ENCODE data around the gene EEIG2.

The EEIG2 gene

DNA sequence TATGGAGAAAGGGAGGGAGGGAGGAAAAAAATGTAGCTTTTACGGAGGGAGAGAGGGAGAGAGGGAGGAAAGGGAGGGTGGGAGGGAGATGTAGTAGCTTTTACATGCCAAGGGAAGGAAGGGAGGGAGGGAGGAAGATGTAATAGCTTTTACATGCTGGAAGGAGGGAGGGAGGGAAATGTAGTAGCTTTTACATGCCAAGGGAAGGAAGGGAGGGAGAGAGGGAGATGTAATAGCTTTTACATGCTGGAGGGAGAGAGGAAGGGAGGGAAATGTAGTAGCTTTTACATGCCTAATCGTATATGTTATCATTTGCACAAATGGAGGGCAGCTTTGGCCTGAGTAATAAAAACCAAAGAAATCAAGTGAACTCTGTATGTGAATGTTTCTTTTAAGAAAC lies 35.6 kb downstream of the EEIG2 start:
- DNase-seq (ENCODE audit: insufficient read length, low spot score) (no peak), FAIRE-seq (no peak)
- TF ChIP-seq CTCF (IDR thresholded peaks at IDR 0.05; ENCODE audit: insufficient read depth, missing control alignments): no peak

DNA sequence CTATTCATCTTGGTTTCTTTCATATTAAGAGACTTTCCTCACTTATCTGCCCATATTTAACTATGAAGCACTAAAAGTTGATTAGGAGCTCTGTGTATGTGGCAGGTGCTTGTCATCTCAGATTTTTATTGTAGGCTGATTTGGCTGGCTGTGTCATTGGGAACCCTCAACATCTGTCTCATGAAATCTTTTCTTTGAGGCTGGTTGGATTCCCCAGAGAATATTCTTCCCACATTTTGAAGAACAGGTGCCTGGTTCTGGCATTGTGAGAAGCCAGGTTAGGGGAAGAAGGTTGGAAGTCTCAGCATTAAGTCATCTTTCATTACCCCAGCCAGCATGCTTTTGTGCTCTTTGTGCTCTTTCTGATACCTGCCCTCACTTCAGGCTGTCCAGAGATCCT lies 37.1 kb downstream of the EEIG2 start:
- no peak for DNase-seq (ENCODE audit: insufficient read length, low spot score)
- no peak for TF ChIP-seq CTCF (IDR thresholded peaks at IDR 0.05; ENCODE audit: insufficient read depth, missing control alignments)
- no peak for FAIRE-seq

DNA sequence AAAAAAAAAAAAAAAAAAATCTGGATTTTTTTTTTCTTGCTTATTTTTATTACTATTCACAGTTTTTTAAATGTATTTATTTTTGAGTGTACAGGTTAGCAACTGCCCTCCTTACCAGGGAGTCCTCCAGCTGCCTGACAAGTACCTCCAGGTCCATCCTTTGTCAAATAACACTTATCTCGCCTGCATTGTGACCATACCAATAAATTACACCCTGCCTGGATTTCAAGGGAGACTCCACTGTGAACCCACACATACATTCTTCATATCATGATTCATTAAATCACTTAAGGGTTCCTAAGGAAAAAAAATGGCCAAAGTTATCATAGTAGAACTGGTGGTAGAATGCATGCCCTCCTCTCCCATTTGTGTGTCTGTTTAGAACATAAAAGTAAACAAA lies 38.4 kb downstream of the EEIG2 start:
- FAIRE-seq (no peak), DNase-seq (ENCODE audit: insufficient read length, low spot score) (no peak)
- no peak for TF ChIP-seq CTCF (IDR thresholded peaks at IDR 0.05; ENCODE audit: insufficient read depth, missing control alignments)

DNA sequence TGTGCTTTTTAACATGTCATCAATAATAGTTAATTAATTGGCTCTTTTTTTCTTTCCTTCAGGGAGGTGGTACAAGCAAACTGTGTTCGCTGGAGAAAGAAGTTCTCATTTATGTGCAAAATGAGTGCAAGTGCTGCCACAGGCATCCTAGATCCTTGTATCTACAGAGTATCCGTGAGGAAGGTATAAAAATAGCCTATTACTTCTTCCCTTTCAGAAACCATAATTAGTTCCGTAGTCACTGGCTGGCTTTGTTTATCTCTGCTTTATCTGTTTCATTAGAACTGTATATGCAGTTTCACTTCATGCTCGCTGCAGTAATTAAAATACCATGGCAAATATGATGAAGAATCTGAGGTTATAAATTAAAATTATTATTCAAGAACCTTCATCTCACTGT lies 40.6 kb downstream of the EEIG2 start:
- no peak for FAIRE-seq
- no peak for TF ChIP-seq CTCF (IDR thresholded peaks at IDR 0.05; ENCODE audit: insufficient read depth, missing control alignments)
- no peak for DNase-seq (ENCODE audit: insufficient read length, low spot score)

GRCh38 chr1:108601708-108602410 lies 42.0 kb downstream of the EEIG2 start:
- no peak for TF ChIP-seq CTCF (IDR thresholded peaks at IDR 0.05; ENCODE audit: insufficient read depth, missing control alignments)
- FAIRE-seq (no peak), DNase-seq (ENCODE audit: insufficient read length, low spot score) (no peak)

DNA sequence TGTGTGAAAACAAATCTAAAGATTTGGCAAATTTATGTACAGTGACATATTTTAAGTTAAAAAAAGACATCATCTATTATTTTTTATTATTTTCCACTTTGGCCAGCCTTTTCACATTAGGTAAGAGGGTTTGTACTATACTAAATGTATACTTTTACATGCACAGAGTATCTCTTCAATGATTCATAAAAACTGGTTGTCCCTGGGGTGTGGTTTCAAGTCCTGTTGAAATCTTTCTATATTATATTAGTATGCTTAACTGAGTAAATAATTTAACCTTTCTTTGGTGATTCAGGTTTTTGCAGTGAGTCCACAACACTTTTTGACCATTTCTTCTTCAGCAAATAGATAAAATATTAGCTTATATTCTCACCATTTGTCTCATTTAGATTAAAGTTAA lies 45.7 kb downstream of the EEIG2 start:
- FAIRE-seq (no peak), DNase-seq (ENCODE audit: insufficient read length, low spot score) (no peak)
- TF ChIP-seq CTCF (IDR thresholded peaks at IDR 0.05; ENCODE audit: insufficient read depth, missing control alignments): no peak

DNA sequence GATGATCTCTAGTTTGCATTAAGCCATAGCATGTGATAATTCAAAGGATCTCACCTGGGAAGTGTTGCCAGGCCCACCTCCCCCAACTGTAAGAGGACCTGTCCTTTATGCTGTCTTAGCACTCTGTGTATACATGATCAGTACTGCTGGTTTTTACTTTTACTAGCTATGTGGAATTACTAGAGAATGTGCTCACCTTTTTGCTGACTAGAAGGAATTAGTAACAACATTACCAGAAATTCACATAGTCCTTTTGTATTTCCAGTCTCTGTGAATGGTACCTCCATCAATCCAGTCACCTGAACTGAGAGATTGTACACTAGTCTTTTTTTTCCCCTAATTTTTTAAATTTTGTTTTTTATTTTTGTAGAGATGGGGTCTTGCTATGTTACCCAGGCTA lies 46.6 kb downstream of the EEIG2 start:
- no peak for FAIRE-seq
- no peak for TF ChIP-seq CTCF (IDR thresholded peaks at IDR 0.05; ENCODE audit: insufficient read depth, missing control alignments)

More for the DNA sequence above, 46.6 kb downstream of the EEIG2 start:
- DNase-seq (ENCODE audit: insufficient read length, low spot score): no peak

All from D721Med (cell line).